HT-29 (cell line): ENCODE results near the gene EFCAB8. TPM values are rescaled to one million over a fixed set of nuclear protein-coding genes. Genes with fewer than 3 reads are reported as not detected.

Experiments used
- DNase-seq: peaks from one replicate; pipeline ENCODE4 v3.0.0-alpha.2; 2015; ENCODE audit warnings: low spot score
- total RNA-seq: library from RNA; depleted of rRNA; stranded (reverse); fragments of >200 nt; shearing (Covaris generic); gene quantifications from 2 replicates; pipeline ENCODE4 v1.2.3, GENCODE V29; 2014

EFCAB8 gene
- total RNA-seq, 1 experiment from 2014 or later = 0.10 TPM

DNA sequence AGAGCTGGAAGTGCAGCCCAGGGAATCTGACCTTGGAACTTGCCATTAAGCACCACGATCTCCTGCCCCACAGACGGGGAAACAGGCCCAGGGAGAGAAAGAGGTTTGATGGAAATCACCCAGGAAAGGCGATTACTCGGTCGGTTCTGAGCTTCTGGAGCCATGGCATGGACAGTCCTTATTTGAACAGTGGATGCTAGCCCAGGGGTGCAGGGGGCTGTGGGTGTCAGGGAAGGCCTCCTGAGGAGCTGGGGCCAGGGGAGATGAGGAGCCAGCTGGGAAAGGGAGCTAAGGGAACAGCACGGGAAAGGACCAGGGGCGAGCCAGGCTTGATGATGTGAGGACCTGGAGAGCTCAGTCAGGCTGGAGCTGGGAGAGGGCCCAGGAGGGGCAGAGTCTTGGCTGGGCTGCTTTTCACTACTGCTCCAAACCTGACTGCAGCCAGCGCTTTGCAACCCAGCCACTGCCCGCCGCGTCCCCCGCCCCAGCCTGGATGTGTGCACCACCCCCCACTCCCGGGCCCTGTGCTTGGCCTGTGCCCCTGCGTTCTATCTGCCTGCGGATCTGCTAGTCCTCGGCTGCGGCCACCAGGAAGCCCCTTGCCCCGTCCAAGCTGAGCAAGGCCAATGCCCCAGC is 127.7 kb downstream of the EFCAB8 start:
- DNase-seq = no peak

DNA sequence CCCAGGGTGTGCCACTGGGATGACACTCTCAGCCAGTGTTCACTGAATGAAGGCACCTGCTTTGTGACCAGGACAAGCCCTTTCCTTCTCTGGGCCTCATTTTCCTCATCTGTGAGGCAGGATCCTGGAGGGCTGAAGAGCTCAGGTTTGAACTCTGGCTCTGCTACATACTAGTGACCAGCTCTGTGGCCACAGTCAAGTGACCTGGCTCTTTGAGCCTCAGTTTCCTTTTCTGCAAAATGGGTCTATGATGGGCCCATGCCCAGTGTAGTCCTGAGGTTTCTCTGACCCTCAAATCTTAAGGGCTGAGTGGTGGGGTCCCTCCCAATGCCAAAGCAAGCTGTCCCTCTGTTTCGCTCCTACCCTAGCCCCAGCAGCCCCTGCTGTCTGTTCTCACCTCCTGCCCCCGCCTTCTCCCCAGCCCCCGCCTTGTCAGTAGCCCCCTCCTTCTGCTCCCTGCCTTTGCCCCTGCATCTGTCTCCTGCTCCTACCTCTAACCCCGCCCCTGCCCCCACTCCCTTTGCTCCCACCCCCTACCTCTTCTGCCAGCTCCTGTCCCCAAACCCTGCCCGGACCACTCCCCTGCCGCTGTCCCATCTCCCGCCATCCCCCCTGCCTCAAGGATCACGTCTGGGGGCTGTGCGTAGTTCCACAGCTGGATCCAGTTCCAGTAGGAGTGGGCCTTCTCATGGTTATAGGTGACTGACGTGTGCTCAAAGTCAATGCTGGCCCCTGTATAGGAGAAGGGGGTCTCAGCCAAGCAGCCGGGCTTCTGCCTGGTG is 128.5 kb downstream of the EFCAB8 start:
- no peak for DNase-seq

DNA sequence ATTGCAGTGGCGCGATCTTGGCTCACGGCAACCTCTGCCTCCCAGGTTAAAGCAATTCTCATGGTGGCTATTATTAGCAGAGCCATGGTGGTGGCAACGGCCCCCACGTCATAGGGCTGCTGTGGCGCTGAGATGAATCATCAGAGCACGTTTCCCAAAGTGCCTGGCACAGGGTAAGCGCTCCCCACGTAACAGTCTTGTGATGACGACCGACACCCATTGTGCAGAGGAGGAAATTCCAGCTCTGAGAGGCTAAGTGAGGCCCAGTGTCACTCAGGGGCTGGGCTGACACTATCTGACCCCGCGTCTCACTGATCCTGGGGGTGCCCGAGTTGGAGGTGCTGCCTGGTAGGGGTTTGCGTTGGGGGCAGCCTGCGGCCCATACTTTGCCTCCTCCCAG is 129.3 kb downstream of the EFCAB8 start:
- no peak for DNase-seq

DNA sequence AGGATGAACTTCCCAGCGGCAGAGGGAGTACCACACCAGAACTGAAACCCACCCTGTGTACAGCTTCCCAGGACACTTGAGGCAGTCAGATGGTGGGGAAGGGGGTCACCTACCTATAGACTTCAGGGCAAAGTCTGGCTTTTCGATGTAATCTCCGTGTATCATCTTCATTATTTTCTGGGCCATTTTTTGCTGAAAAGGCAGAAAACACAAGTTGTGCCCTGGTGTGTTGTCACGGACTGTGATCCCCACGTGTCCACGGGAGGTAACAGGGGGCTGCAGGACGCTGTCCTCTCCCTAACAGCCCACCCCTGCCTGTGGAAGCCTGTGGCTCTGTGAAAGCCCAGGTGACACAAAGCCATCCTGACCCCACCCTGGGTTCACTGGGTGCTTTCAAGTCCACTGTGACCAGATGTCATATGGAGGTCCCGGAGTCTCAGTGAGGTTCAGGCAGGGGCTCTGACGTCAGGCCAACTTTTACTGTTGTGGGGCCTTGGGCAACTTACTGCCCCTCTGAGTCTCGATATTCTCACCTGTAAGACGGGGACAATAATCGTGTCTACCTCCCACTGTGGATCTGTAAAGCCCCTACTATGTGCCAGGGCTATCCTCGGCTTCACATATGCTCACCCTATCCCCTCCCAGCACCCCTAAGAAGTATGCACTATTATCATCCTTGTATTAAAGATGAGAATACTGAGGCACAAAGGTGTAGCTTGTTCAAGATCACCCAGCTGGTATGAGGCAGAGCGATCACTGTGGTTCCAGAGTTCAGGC is 131.0 kb downstream of the EFCAB8 start:
- no peak for DNase-seq

DNA sequence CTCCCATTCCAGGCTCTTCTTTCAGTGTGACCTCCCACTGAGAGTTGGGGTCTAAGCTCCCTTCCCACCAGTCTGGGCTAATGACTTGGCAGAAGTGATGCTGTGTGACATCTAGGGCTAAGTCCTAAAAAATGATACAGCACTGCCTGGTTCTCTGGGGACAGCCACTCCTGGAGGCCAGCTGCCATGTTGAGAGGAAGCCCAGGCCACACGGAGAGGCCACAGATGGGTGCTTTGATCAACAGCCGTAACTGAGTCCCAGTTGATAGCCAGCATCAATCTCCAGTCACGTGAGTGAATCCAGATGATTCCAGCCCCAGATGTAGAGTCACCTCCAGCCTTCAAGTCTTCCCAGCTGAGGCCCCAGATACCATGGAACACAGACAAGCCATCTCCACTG is 131.7 kb downstream of the EFCAB8 start:
- no peak for DNase-seq

DNA sequence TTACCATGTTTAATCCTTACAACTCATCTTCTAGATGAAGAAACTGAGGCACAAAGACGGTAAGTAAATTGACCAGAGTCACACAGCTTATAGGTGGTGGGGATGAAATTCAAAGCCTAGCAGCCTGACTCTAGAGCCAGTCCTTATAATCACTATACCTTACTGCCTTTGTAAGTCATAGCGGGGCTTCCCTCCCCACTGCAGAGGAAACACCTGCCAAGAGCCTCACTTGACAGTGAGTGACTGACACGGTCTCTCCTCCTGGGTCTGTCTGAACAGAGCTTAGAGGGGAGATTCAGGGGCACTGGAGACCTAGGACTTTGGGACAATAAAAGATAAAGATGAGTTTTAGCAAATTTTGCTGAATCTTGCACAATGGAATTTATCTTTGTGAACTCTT is 132.7 kb downstream of the EFCAB8 start:
- no peak for DNase-seq

DNA sequence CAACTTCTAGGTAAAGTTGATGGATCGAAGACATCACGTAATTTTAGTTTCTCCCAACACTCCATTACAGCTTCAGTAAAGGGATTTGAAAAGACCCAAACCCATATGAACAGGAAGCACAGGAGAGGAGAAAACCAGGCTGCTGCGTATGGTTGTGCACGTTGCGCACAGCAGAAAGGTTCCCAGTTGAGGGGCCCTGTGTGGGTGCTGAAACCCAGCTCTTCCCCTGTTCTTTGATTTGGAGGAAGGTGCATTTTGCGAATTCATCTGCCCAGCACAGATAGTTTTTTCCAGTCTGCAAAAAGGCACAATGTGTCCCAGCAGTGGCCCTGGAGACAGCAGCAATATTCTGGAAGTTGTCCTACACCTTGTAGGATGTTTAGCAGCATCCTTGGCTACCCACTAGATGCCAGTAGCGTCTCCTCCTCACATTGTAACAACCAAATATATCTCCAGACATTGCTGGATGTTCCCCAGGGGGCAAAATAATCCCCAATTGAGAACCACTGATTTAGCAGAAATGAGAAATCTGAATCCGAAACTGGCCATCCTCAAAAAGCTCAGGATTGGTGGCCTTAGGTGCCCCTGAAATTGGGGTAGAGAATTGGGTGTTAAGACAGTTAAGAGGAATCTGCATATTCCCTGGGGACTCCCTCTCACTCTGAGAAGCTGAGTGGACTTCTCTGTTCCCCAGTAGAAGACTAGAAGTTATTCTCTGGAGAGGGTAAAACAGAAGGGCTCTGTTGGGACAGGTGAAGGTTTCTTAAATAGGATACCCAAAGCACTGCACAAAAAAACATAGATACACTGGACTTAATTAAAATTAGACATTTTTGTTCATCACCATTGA is 133.3 kb downstream of the EFCAB8 start:
- DNase-seq = no peak

DNA sequence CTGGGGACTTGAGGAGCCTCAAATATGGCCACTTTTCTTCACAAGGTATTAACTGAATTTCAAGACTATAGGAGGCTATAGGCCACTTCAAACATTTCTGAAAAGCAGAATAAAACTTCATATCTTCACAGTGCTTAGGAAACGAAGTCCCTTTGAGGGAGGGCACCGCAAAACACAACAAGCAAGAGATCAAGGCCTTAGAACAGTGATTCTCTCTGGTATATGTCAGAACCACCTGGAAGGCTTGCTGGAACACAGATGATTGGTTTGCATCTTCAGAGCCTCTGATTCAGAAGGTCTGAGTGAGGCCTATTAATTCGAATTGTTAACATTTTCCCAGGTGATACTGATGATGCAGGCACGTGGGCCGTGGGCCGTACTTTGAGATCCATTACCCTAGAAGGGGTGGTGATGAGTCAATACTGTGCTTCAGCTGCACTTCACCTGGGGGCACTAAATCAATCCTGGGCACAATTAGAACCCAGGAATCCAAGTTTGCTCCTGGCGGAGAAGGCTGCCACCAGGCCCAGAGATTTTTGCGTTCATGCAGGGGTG is 134.8 kb downstream of the EFCAB8 start:
- DNase-seq = no peak

DNA sequence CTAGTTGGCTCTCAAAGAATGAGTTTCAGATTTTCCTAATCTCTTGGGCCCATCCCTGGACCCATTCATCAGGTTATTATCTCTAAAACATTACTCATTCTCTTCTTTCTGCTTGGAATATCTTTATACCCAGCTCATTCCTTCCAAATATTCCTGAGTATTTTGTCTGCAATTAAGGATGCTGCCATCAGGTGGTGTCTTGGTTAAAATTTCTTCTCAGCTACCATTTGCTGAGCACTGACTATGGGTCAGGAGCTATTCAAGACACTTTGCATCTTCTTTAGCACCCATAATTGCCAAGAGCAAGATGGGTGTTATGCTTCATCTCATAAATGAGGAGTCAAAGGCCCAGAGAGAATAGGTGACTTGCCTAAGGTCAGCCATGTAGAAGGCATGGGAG is 137.1 kb downstream of the EFCAB8 start:
- peak; percentile 18 for DNase-seq

DNA sequence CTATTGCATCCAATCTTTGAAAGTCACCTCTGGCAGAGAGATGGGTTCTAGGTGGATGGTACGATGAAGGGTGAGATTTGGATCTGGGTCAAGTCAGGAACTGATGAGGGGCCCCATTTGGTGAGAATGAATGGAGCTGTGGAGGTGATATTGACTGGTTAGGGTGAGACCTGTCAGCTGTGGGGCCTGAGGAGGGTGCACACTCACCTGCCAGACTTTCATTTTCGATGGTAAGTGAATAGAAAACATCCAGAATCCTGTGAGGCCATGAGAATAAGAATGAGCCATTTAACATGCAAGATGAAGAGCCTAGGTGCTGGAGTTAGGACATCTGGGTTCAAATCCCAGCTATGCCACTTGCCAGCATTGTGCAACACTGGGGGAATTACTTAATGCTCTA is 138.7 kb downstream of the EFCAB8 start:
- DNase-seq = no peak

DNA sequence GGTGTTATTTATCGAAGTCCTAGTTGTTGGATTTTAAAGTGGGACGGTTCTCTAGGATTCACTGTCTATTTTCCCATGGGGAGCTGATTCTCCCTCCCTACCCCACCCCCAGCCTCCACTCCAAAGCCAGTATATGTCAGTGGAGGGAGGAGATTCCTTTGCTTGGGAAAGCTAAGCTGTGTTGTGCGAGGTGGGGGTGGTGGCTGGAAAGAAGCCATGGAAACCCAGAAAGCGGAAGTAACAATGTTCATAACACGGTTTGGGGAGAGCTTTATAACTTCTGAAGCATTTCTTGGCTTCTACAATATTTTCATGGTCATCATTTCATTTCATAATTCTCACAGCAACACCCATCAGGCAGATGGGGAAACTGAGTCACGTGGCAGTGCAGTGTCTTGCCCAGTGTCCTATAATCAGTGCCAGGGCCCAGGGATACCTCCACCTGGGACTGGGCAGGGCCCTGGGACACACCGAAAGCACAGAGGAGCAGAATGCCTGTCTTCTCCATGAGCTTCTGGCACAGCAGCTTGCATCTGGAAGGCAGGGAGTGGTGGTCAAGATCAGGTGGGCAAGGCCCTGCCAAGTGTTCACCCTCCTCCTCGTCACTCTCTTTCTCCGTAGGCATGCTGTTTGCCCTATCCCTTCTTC is 141.0 kb downstream of the EFCAB8 start:
- DNase-seq = no peak

DNA sequence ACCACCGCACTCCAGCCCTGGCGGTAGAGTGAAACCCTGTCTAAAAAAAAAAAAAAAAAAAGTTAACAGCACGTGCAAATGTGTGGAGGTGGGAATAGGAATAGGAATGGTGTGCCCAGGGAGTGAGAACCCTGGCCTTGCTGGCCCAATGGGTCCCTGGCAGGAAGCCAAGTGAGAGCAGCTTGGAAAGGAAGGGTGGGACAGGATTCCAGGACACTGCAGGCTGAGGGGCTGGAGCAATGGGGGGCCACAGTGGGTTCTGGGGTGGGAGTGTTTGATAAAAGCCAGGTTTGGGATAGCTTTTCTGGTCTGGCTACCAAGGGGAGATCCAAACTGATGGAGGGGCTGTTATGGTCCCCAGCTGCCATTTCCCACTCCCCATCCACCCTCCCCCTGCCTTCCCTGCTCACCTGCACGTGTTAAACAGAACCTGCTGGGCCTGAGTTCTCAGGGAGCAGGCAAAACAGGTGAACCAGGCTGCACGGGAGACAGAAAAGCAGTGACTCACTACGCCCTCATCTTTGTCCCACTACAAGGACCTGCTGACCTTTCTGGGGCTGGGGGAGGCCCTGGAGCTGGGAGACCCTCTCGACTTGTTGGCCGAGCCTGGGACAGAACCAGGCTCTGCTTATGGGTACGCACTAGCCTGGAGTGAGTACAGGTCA is 142.2 kb downstream of the EFCAB8 start:
- no peak for DNase-seq

DNA sequence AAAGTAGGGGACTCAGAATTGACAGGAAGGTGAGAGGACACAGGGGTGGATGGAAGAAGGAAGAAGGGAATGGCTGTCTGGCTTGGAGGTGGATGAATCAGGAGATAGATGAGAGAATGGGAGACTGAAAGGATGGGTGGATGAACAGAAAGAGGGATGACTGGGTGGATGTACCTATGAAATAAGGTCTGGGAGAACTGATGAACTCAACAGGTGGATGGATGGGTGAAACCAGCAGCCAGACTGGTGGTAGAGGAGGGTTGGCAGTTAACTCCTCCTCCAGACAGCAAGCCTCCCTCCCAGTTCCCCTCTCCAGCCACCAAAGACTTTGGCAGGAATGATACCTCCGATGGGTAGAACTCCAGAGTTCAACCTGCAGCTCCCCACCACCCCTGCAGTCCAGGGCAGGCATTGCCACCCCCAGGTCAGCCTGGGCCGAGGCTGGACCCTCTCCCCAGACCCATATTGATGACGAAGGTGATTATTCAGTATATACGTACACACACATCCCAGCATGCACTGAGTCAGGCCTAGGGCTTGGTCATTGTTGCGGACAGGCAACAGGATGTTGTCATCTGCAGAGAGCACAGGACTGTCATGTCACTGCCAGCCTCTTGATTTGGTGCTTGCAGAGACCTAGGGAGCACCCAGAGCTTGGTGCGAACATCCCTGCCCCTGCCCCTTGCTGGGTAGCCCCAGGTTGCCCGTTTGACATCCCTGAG is 143.5 kb downstream of the EFCAB8 start:
- no peak for DNase-seq

DNA sequence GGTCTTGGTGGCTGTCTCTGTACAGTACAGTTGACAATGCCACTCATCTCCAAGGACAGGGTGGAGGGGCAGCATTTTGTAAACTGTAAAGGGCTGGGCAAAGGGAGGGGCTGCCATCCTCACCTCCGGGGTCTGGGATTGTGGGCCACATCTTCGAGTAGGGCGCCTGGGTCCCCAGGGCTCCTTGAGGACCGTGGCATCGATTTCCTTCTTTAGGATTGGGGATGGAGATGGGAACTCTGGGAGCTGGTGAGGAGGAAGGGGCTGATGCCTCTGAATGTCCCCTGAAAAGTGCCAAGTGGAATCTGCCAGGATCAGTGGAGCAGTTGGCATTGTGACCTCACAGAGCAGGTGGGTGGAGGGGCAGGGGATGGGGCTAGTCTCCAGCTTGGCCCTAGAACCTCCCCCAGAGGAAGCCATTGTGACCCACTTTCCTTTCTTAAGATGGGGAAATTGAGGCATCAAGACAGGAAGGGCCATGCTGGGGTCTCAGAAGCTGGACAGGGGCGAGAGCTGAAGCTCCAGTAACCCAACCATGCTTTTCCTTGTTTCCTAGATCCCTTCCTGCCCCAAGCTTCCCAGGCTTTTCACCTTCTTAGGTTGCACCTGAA is 145.5 kb downstream of the EFCAB8 start, which contains the start of gene SUN5:
Gene SUN5 (minus strand): TSS at position 293 of the 611 bp plus-strand sequence. CDS start 93 bp downstream, at position 200.
- DNase-seq = no peak

DNA sequence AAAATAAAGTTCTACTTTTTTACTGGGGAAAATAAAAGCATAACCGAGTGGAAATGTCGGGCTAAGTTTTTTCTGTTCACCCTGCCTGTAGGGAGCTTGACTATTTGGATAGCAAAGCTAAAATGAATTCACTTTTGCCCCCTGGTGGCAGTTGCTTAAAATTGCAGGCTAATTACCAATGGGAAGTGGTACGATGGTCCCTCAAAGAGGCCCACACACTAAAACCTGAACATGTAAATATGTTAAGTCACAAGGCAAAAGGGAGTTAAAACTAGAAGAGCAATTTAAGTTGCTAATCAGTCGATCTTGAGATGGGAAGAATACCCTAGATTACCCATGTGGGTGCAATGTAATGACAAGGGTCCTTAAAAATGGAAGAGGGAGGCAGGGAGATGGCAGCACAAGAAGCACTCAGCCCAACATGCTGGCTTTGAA is 146.4 kb downstream of the EFCAB8 start:
- peak; percentile 56 for DNase-seq

DNA sequence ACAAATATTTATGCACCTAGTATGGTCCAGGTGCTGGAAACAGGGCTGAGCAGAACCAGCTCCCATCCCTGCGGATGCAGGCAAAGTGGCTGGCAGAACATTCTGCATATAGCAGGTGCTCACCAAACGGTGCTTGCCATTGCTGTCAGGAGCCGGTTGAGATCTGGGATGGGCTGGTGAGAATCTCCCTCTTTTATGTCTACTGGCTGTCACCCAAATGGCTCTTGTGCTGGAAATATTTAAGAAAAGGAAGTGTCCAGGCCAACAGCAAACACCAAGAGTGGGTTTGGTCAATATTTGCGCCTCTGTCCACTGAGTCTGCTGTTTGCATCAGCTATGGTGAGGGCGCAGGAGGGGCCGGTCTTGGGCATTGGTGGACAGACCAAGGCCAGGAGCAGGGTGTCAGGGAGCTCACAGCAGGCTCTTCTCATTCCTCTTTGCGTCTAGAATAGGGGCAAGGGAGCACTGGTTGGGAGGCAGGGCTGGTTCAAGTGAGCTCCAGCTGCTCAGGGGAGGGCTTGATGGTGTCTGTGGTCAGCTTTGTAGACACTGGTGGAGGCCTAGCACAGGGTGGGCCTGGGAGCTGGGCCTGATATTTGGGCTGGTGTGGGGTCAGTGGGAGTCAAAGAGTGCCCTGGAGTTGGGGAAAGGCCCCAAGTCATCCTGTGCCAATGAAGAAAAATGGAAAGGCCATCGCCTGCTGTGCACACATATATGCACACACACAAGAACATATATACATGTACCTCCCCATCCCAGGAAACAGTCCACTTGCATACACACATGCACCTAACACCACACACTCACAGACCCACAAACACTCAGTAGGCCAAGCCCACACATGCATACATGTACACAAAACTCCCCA is 147.4 kb downstream of the EFCAB8 start:
- DNase-seq = no peak

DNA sequence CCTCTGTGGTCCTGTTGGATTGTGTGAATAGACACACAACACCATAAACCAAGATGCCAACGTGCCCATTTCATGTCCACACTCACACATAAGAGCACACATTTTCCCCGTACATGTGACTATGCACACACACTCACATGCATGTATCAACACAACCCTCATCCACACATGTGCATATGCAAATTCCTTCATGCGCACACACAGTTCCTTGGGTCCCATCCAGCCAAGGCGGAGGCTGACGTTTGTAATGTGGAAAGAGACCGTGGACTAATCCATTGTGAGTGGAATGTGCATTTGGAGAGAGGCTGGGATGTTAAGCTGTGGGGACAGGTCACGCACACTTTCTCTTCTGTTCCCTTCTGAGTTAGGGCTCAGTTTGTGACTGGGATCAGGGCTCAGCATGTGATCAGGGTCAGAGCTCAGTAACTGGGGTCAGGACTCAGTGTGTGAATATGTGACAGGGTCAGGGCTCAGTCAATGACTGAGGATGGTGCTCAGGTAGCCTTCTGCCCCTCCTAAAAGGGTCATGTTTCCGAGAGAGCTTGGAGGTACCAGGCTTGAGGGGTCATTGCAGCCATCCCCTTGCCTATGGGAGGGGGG is 148.2 kb downstream of the EFCAB8 start:
- no peak for DNase-seq
